ENCODE results near the gene PBX3. TPM values are rescaled to one million over a fixed set of nuclear protein-coding genes. Genes with fewer than 3 reads are reported as not detected.

Gene PBX3
- total RNA-seq, 2 experiments from 2014 or later = 40.8 to 54.6 TPM

DNA sequence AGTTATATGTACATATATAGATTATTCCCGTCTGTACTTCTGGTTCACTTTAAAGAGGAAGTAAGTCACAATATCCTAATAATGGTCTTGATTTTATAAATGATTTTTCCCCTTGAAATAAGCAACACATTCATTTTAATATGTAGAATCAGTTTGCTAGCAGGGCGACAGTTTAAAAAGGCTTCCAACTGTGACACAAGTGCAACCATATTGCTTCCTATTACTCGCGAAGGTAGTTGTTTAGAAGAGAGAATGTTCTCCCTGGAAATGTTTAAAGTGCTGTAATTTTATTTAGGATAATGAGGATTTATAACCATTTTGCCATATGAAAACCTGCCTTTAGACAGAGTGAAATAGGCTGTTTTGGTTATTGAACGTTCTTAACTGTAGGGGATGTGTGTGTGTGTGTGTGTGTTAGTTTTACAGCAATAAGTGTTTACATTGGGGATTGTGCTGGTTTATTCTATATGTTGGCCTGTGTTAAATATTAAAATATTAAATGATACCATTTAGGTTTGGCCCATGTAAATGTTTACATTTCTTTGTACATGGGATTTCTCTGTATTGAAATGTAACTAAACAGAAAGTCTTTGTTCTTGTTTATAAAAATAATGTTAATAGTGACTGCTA is 138.3 kb downstream of the PBX3 start:
- POLR2A ChIA-PET = no interaction called here
- BruUV-seq (replicated peaks) = no TSS peak

GRCh38 chr9:125886365-125886764 is 139.2 kb downstream of the PBX3 start:
- Histone ChIP-seq H4K20me1 (ENCODE audit: insufficient read depth, low read length) (peaks cover 22% of the 10 kb centered on the region; the same call in 1 of the 2 replicates), H3K4me3 (ENCODE audit: low read depth, low read length, poor library complexity, severe bottlenecking) (no peak overlapping the region), H3K4me2 (ENCODE audit: low read length) (no peak overlapping the region), H3K27ac (ENCODE audit: low read depth, low read length, poor library complexity, severe bottlenecking) (no peak overlapping the region), H3K9me3 (ENCODE audit: low read length) (no peaks in the 10 kb centered on the region), H2AFZ (ENCODE audit: low read length) (no peak overlapping the region), H3K4me1 (ENCODE audit: insufficient read depth, low read length, poor library complexity, severe bottlenecking) (no peaks in the 10 kb centered on the region), H3K9me2 (ENCODE audit: insufficient read depth, low read length) (no peaks in the 10 kb centered on the region), H3K36me3 (ENCODE audit: insufficient read depth, low read length) (no peaks in the 10 kb centered on the region), H3K79me2 (ENCODE audit: insufficient read depth, low read depth, low read length) (no peaks in the 10 kb centered on the region)
- ChIA-PET CTCF (ENCODE audit: unreplicated experiment) (no interaction called here), POLR2A (no interaction called here)
- TF ChIP-seq CTCF (conservative IDR thresholded peaks at IDR 0.05; ENCODE audit: low read length) (no peak), EZH2phosphoT487 (IDR thresholded peaks at IDR 0.05; ENCODE audit: borderline replicate concordance, low read depth, low read length) (no peak)
- BruUV-seq (replicated peaks) = no TSS peak
- no peak for DNase-seq (ENCODE audit: low spot score)
- intact Hi-C loops (cut with micrococcal nuclease; ENCODE audit: unreplicated experiment) = no loop called here

More for the DNA sequence above, 138.3 kb downstream of the PBX3 start:
- H4K20me1 ChIP-seq (ENCODE audit: insufficient read depth, low read length) = peaks cover 20% of the 10 kb centered on the region; the same call in 1 of the 2 replicates
- H3K4me2 ChIP-seq (ENCODE audit: low read length) = no peak overlapping the region
- H3K9me2 ChIP-seq (ENCODE audit: insufficient read depth, low read length) = no peaks in the 10 kb centered on the region
- H3K9me3 ChIP-seq (ENCODE audit: low read length) = no peaks in the 10 kb centered on the region
- H3K79me2 ChIP-seq (ENCODE audit: insufficient read depth, low read depth, low read length) = no peaks in the 10 kb centered on the region
- no peak overlapping the region for H3K27ac ChIP-seq (ENCODE audit: low read depth, low read length, poor library complexity, severe bottlenecking)
- intact Hi-C loops (cut with micrococcal nuclease; ENCODE audit: unreplicated experiment) = no loop called here
- no peaks in the 10 kb centered on the region for H3K36me3 ChIP-seq (ENCODE audit: insufficient read depth, low read length)
- CTCF ChIA-PET (ENCODE audit: unreplicated experiment) = no interaction called here
- H2AFZ ChIP-seq (ENCODE audit: low read length) = no peak overlapping the region
- TF ChIP-seq EZH2phosphoT487 (IDR thresholded peaks at IDR 0.05; ENCODE audit: borderline replicate concordance, low read depth, low read length) (no peak), CTCF (conservative IDR thresholded peaks at IDR 0.05; ENCODE audit: low read length) (no peak)
- no peaks in the 10 kb centered on the region for H3K4me1 ChIP-seq (ENCODE audit: insufficient read depth, low read length, poor library complexity, severe bottlenecking)
- DNase-seq (ENCODE audit: low spot score) = no peak
- H3K4me3 ChIP-seq (ENCODE audit: low read depth, low read length, poor library complexity, severe bottlenecking) = no peak overlapping the region

DNA sequence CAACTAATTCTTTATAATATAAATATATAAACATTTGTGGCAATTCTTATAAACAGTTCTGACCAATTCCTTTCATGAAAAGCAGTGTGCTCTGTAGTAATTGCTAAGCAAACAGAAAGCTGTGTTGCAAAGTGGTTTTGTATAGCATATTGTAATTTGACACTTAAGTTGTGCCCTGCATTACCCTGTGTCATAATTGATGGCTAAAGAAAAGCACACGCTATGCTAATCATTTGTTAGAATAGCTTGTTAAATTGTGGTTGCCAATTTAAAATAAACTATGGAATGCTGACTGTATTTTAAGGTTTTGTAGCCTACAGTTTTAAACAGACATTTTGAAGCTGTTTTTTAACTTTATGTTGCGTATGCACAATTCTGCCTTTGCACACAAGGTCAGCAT is 140.0 kb downstream of the PBX3 start:
- H4K20me1 ChIP-seq (ENCODE audit: insufficient read depth, low read length) = peaks cover 22% of the 10 kb centered on the region; the same call in 1 of the 2 replicates
- no peaks in the 10 kb centered on the region for H3K79me2 ChIP-seq (ENCODE audit: insufficient read depth, low read depth, low read length)
- no peaks in the 10 kb centered on the region for H3K9me3 ChIP-seq (ENCODE audit: low read length)
- H3K9me2 ChIP-seq (ENCODE audit: insufficient read depth, low read length) = no peaks in the 10 kb centered on the region
- CTCF ChIA-PET (ENCODE audit: unreplicated experiment) = no interaction called here
- no peak overlapping the region for H3K27ac ChIP-seq (ENCODE audit: low read depth, low read length, poor library complexity, severe bottlenecking)
- DNase-seq (ENCODE audit: low spot score) = no peak
- no TSS peak for BruUV-seq (replicated peaks)
- no peak overlapping the region for H2AFZ ChIP-seq (ENCODE audit: low read length)
- no peak overlapping the region for H3K4me2 ChIP-seq (ENCODE audit: low read length)
- TF ChIP-seq CTCF (conservative IDR thresholded peaks at IDR 0.05; ENCODE audit: low read length) (no peak), EZH2phosphoT487 (IDR thresholded peaks at IDR 0.05; ENCODE audit: borderline replicate concordance, low read depth, low read length) (no peak)
- no peaks in the 10 kb centered on the region for H3K4me1 ChIP-seq (ENCODE audit: insufficient read depth, low read length, poor library complexity, severe bottlenecking)
- H3K4me3 ChIP-seq (ENCODE audit: low read depth, low read length, poor library complexity, severe bottlenecking) = no peak overlapping the region
- intact Hi-C loops (cut with micrococcal nuclease; ENCODE audit: unreplicated experiment) = no loop called here
- POLR2A ChIA-PET = no interaction called here
- no peaks in the 10 kb centered on the region for H3K36me3 ChIP-seq (ENCODE audit: insufficient read depth, low read length)

Measured in OCI-LY7 (cell line).